Inferior parietal cortex (tissue), 1 donor: ENCODE data around the gene PNN.

ENCODE experiments used
- DNase-seq: peaks from one replicate; pipeline ENCODE4 v3.0.0-alpha.2; 2016; ENCODE audit errors: extremely low spot score

Gene PNN

GRCh38 chr14:39229222-39229543 is 54.1 kb downstream of the PNN start:
- DNase-seq: no peak

GRCh38 chr14:39229601-39230110 is 54.6 kb downstream of the PNN start:
- DNase-seq: no peak

- DNase-seq: no peak
Observed at GRCh38 chr14:39230416-39231035, 55.5 kb downstream of the PNN start.

- peak; percentile 32 for DNase-seq
Observed at GRCh38 chr14:39231751-39232553, 56.9 kb downstream of the PNN start.
